Activated CD4-positive, alpha-beta T cell treated with anti-CD3 and anti-CD28 coated beads, Interleukin-2, amount 10 ng/mL, durations not matched to agents 7 days and 5 days (primary cell): ENCODE measurements around the gene TCF4. TPM values are rescaled to one million over a fixed set of nuclear protein-coding genes. Genes with fewer than 3 reads are reported as not detected.

ENCODE experiments used
- CTCF ChIA-PET: fragments of 350-600 bp; sonication (Branson Sonifier 250); formaldehyde crosslinking; loops from one replicate; lab custom pipeline; 2021; ENCODE audit warnings: antibody characterized with exemption; lab: Charles Lee
- POLR2A ChIA-PET: fragments of 350-600 bp; sonication (Branson Sonifier 250); formaldehyde crosslinking; loops from one replicate; lab custom pipeline; 2021; ENCODE audit warnings: antibody characterized with exemption; lab: Charles Lee
- DNase-seq: peaks from one replicate; pipeline ENCODE4 v3.0.0-alpha.2; 2020
- H3K27ac Mint-ChIP-seq: one replicate; pipeline ENCODE4 v1.8.0; 2021; ENCODE audit warnings: mild to moderate bottlenecking, moderate library complexity, mixed read lengths
- H3K27me3 Mint-ChIP-seq: one replicate; pipeline ENCODE4 v1.8.0; 2021; ENCODE audit warnings: mixed read lengths
- H3K36me3 Mint-ChIP-seq: one replicate; pipeline ENCODE4 v1.8.0; 2021; ENCODE audit warnings: low read depth, mixed read lengths
- H3K4me1 Mint-ChIP-seq: one replicate; pipeline ENCODE4 v1.8.0; 2021; ENCODE audit warnings: mixed read lengths
- H3K4me3 Mint-ChIP-seq: one replicate; pipeline ENCODE4 v1.8.0; 2021; ENCODE audit warnings: mild to moderate bottlenecking, moderate library complexity, mixed read lengths
- H3K9me3 Mint-ChIP-seq: one replicate; pipeline ENCODE4 v1.8.0; 2021; ENCODE audit warnings: mixed read lengths
- total RNA-seq, 2 experiments: library from RNA; stranded (reverse); gene quantifications; one replicate each; pipeline ENCODE4 v1.2.3, GENCODE V29; 2021

TCF4 gene
- total RNA-seq, 2 experiments from 2014 or later, result 1.7 to 2.4 TPM

GRCh38 chr18:55501982-55502710 is 85.8 kb downstream of the TCF4 start:
- Mint-ChIP-seq H3K36me3 (no peaks in the 10 kb centered on the region), H3K4me1 (peaks cover 2% of the 10 kb centered on the region), H3K27ac (no peak overlapping the region), H3K9me3 (no peaks in the 10 kb centered on the region), H3K4me3 (no peak overlapping the region), H3K27me3 (no peaks in the 10 kb centered on the region)
- ChIA-PET POLR2A (no interaction called here), CTCF (no interaction called here)
- DNase-seq, result no peak

GRCh38 chr18:55501579-55501978 is 86.4 kb downstream of the TCF4 start:
- ChIA-PET POLR2A (no interaction called here), CTCF (no interaction called here)
- H3K9me3 Mint-ChIP-seq, result no peaks in the 10 kb centered on the region
- H3K27me3 Mint-ChIP-seq, result no peaks in the 10 kb centered on the region
- H3K4me1 Mint-ChIP-seq, result peaks cover 2% of the 10 kb centered on the region
- no peak overlapping the region for H3K4me3 Mint-ChIP-seq
- H3K27ac Mint-ChIP-seq, result no peak overlapping the region
- H3K36me3 Mint-ChIP-seq, result no peaks in the 10 kb centered on the region
- DNase-seq, result no peak

GRCh38 chr18:55500316-55501086 is 87.5 kb downstream of the TCF4 start:
- CTCF ChIA-PET, result no interaction called here
- Mint-ChIP-seq H3K4me3 (no peak overlapping the region), H3K27me3 (peaks cover under 1% of the 10 kb centered on the region), H3K4me1 (peaks cover 2% of the 10 kb centered on the region), H3K36me3 (no peaks in the 10 kb centered on the region), H3K27ac (no peak overlapping the region), H3K9me3 (no peaks in the 10 kb centered on the region)
- no peak for DNase-seq
- POLR2A ChIA-PET, result no interaction called here

DNA sequence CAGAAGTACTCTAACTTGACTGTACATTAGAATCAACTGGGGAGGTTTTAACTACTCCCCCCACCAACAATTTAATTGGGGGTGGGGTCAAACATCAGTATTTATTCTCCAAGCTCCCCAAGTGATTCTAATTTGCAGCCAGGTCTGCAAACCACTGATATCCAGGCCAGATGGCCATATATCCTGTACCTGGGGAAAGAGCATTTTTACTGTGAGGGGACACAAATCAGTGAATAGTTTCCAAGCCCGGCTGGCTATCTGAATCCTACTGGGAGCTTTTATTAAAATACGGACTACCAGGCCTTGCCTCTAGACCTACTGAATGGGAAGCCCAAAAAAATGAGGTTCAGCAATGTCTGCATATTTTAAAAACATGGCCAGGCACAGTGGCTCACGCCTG is 88.5 kb downstream of the TCF4 start:
- Mint-ChIP-seq H3K27ac (no peak overlapping the region), H3K36me3 (no peaks in the 10 kb centered on the region), H3K27me3 (peaks cover 4% of the 10 kb centered on the region), H3K4me1 (peaks cover 2% of the 10 kb centered on the region), H3K4me3 (no peak overlapping the region), H3K9me3 (no peaks in the 10 kb centered on the region)
- ChIA-PET POLR2A (no interaction called here), CTCF (no interaction called here)
- DNase-seq, result no peak

GRCh38 chr18:55497825-55498403 is 90.1 kb downstream of the TCF4 start:
- peaks cover 2% of the 10 kb centered on the region for H3K4me1 Mint-ChIP-seq

GRCh38 chr18:55494899-55495298 is 93.1 kb downstream of the TCF4 start:
- POLR2A ChIA-PET, result no interaction called here
- Mint-ChIP-seq H3K27me3 (peaks cover 8% of the 10 kb centered on the region), H3K27ac (no peak overlapping the region)

More at GRCh38 chr18:55497825-55498403, 90.1 kb downstream of the TCF4 start:
- Mint-ChIP-seq H3K36me3 (no peaks in the 10 kb centered on the region), H3K4me3 (no peak overlapping the region), H3K9me3 (no peaks in the 10 kb centered on the region), H3K27ac (no peak overlapping the region), H3K27me3 (peaks cover 4% of the 10 kb centered on the region)
- ChIA-PET POLR2A (no interaction called here), CTCF (no interaction called here)
- DNase-seq, result no peak

DNA sequence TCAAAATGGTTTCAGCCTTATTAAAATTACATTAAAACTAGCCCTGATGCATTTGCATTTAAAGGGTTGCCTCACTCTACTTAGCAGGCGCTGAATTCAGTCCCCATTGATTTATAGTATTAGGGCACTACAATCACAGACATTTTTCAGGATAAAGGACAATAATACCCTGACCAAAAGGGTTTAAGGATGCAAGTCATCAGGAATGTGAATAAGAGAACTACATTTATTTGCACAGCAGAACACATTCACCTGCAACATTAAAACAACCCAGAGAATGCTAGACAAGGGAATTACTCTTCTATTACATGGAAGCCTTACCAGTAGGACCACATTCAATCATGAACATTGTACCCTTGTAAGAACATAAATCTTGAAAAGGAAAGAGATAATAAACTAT is 93.6 kb downstream of the TCF4 start:
- H3K27ac Mint-ChIP-seq, result no peak overlapping the region
- ChIA-PET POLR2A (no interaction called here), CTCF (no interaction called here)

More at GRCh38 chr18:55494899-55495298, 93.1 kb downstream of the TCF4 start:
- CTCF ChIA-PET, result interaction anchor here (0.7 kb wide), 1 partner anchor 17 kb away, joined by 6 read pairs; no protein-coding TSS in a partner anchor
- H3K9me3 Mint-ChIP-seq, result no peaks in the 10 kb centered on the region
- H3K36me3 Mint-ChIP-seq, result no peaks in the 10 kb centered on the region
- peaks cover under 1% of the 10 kb centered on the region for H3K4me1 Mint-ChIP-seq
- H3K4me3 Mint-ChIP-seq, result no peak overlapping the region
- DNase-seq, result no peak

DNA sequence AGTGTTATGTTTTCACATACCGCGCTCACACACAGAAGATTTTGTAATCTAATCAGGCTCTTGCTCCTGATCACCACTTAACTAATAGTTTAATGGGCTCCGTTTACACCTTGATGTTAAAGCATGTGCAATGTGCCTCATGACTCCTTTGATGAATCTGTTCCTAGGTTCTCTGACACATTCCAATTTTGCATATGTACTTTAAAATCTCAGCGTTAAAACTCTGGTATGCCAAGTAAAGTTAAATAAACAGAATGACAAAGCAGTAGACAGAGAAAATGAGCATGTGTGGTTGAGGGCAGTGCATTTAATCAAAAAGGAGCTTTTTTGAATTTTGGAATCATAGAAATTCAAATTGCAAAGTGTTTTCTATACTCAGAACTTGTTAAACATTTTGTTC is 96.4 kb downstream of the TCF4 start:
- POLR2A ChIA-PET, result no interaction called here

More for the DNA sequence above, 93.6 kb downstream of the TCF4 start:
- Mint-ChIP-seq H3K4me1 (peaks cover 5% of the 10 kb centered on the region), H3K4me3 (no peak overlapping the region), H3K36me3 (no peaks in the 10 kb centered on the region), H3K27me3 (peaks cover 11% of the 10 kb centered on the region), H3K9me3 (no peaks in the 10 kb centered on the region)
- DNase-seq, result no peak

DNA sequence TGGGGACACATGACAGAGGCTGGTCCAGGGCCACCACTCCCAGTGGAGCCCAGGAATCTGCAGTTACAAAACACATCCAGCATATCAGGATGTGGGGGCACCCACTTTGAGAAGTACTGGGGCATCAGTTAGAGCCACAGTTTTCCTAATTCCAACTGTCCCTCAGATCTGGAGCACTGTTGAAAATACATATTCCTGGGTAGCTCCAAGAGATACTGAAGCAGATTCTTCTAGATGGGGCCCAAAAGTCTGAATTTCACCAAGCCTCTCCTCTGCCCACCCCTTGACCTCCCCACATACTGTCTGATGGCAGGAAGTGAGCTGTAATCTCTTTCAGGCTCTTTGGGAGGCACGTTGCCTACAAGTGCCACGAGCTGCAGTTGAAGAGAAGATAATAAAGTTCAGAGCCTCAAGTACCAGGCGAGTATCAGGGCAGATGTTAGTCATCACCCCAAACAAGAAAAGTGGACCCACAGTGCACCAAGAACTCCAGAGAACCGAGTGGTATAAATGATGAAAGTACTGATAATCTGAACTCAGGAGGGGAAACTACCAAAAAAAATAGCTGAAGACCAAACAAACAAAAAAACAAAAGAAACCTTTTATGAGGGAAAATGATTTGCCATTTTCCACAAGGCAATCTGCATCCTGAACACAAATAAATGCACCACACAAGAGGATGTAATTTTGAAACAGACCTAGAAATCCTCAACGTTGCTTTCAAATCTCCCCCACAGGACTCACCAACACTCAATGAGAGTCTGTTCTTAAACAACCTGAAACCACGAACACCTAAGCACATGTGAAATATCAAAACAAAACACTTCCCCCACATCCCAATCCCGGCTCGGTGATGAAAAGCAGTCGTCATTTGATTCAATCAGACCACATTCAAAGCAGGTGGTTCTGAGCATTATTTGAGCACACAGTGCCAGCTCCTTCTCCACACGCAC is 98.7 kb downstream of the TCF4 start:
- POLR2A ChIA-PET, result no interaction called here
- Mint-ChIP-seq H3K36me3 (no peaks in the 10 kb centered on the region), H3K27ac (peak overlapping the region; percentile 14), H3K4me1 (peaks cover 16% of the 10 kb centered on the region), H3K4me3 (no peak overlapping the region), H3K9me3 (no peaks in the 10 kb centered on the region), H3K27me3 (peaks cover 15% of the 10 kb centered on the region)
- CTCF ChIA-PET, result interaction anchor here (1.5 kb wide), 1 partner anchor 28 kb away, joined by 3 read pairs; no protein-coding TSS in a partner anchor
- peak; percentile 7 for DNase-seq

More for the DNA sequence above, 96.4 kb downstream of the TCF4 start:
- no peak for DNase-seq
- H3K27me3 Mint-ChIP-seq, result peaks cover 15% of the 10 kb centered on the region
- no peaks in the 10 kb centered on the region for H3K36me3 Mint-ChIP-seq
- no peaks in the 10 kb centered on the region for H3K9me3 Mint-ChIP-seq
- no peak overlapping the region for H3K27ac Mint-ChIP-seq
- CTCF ChIA-PET, result no interaction called here
- H3K4me1 Mint-ChIP-seq, result peaks cover 13% of the 10 kb centered on the region
- H3K4me3 Mint-ChIP-seq, result no peak overlapping the region

DNA sequence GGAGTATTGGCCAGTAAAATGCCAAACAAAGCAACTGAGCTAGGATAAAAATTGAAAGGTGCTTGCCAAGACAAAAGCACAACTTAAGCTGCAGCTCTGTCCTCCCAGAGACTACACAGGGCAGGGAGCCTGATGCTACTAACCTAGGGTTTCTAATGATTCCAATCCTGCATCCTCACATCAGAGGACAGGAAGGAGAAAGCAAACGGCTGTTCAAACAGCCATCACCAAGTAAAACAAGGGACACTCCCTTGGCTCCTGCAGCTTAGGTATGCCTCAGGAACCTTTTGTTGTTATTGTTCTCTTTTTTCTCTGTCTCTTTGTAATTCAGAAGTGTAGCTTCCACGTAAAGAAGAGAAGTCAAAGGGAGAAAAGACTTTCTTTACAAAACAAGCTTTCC is 99.5 kb downstream of the TCF4 start:
- Mint-ChIP-seq H3K27me3 (peaks cover 15% of the 10 kb centered on the region), H3K27ac (no peak overlapping the region), H3K4me3 (no peak overlapping the region), H3K36me3 (no peaks in the 10 kb centered on the region), H3K9me3 (no peaks in the 10 kb centered on the region), H3K4me1 (peaks cover 16% of the 10 kb centered on the region)
- POLR2A ChIA-PET, result no interaction called here
- DNase-seq, result no peak
- CTCF ChIA-PET, result interaction anchor here (1.5 kb wide), 1 partner anchor 29 kb away, joined by 3 read pairs; no protein-coding TSS in a partner anchor

- Mint-ChIP-seq H3K27ac (no peak overlapping the region), H3K4me3 (no peak overlapping the region), H3K36me3 (no peaks in the 10 kb centered on the region), H3K27me3 (peaks cover 15% of the 10 kb centered on the region), H3K4me1 (peaks cover 16% of the 10 kb centered on the region), H3K9me3 (no peaks in the 10 kb centered on the region)
- ChIA-PET POLR2A (no interaction called here), CTCF (no interaction called here)
- no peak for DNase-seq
These were observed 100.0 kb downstream of the TCF4 start for GRCh38 chr18:55487997-55488396.

GRCh38 chr18:55486936-55487335 is 101.1 kb downstream of the TCF4 start:
- H3K27me3 Mint-ChIP-seq, result peaks cover 13% of the 10 kb centered on the region
- DNase-seq, result no peak
- H3K27ac Mint-ChIP-seq, result no peak overlapping the region
- ChIA-PET POLR2A (no interaction called here), CTCF (no interaction called here)
- peaks cover 16% of the 10 kb centered on the region for H3K4me1 Mint-ChIP-seq
- no peaks in the 10 kb centered on the region for H3K36me3 Mint-ChIP-seq
- H3K4me3 Mint-ChIP-seq, result no peak overlapping the region
- no peaks in the 10 kb centered on the region for H3K9me3 Mint-ChIP-seq
